ENCODE results near the gene FAM171A2.
A peak's percentile ranks its signal among the peaks of the same experiment; 100 is the strongest.

FAM171A2 gene

GRCh38 chr17:44318077-44318892 lies 45.4 kb downstream of the FAM171A2 start:
- no peak for DNase-seq

DNA sequence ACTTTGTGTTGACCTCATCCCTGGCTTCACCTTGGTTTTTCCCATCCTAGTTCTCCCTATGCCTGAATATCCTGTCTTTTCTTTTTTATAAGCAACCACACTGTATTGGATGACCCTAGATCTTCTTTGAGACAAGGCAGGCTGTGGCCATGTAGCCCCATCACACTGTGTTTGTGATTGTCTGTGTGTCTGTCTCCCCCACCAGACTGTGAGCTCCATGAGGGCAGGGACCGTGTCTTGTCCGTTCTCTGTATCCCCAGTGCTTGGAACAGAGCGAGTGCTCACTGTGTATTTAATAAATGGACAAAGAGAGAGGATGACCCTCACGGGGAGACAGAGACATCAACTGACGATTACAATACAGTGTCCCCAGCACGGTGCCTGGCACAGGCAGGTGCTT lies 46.1 kb downstream of the FAM171A2 start:
- DNase-seq, result no peak

GRCh38 chr17:44315760-44316731 lies 47.6 kb downstream of the FAM171A2 start:
- DNase-seq, result no peak

- peak in 4 of 6 experiments; percentile 19 to 49 (median 40) for DNase-seq
Observed at GRCh38 chr17:44314869-44315661, 48.6 kb downstream of the FAM171A2 start.

- DNase-seq, result no peak
Observed at GRCh38 chr17:44314524-44314868, 49.2 kb downstream of the FAM171A2 start.

GRCh38 chr17:44314031-44314430 lies 49.6 kb downstream of the FAM171A2 start:
- no peak for DNase-seq

DNA sequence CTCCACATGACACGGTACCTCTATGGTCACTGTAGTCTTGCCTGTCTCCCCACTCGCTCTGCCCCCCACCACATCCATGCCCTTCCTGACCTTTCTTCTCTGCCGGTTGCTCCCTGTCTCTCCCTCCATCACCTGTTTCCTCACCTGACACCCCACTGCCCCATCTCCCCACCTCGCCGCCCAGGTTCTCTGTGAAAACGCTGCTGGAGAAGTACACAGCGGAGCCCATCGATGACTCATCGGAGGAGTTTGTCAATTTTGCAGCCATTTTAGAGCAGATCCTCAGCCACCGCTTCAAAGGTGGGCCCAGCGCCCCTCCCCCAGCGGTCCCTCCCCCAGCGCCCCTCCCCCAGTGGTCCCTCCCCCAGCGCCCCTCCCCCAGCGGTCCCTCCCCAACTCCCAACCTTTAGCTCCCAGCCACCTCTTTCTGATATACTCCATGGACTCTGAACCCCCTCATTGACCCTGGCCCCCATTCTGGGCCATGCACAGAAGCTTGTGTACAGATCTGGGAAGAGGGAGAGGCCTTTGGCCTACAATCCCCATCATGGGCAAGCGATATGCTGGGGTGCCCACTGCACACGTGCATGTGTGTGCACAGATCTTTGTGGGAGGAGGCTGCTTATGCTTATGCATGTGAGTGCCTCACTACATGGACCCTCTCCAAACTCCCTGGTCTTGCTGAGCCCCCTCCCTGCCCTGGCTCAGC lies 51.1 kb downstream of the FAM171A2 start:
- no peak for DNase-seq

DNA sequence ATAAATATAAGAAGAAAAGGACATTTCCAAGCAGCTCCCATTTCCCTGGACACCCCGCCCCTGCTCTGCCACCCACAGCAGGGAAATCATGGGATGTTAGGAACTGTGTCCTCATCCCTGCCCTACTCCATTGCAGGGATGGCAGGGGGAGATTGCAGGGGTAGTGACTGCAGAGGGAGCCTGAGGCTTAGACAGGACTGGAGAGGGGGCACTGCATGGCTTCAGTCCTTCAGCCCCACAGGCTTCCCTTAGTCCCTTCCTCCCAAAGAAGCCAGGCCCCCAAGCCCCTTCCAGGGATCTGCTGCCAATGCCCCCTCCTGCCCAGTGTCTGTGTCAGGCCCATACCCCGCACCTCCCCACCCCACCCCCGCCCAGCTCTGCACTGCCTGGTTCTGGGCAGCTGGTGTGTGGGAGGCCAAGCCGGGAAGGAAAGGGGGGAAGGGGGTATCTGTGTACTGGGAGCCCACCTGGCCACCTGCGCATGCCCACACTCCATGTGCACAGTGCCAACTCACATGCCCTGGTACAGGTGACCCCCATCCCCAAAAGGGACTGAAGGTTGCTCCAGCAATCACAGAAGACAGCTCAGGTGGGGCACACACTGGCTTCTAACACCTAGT lies 52.0 kb downstream of the FAM171A2 start:
- DNase-seq, result no peak

DNA sequence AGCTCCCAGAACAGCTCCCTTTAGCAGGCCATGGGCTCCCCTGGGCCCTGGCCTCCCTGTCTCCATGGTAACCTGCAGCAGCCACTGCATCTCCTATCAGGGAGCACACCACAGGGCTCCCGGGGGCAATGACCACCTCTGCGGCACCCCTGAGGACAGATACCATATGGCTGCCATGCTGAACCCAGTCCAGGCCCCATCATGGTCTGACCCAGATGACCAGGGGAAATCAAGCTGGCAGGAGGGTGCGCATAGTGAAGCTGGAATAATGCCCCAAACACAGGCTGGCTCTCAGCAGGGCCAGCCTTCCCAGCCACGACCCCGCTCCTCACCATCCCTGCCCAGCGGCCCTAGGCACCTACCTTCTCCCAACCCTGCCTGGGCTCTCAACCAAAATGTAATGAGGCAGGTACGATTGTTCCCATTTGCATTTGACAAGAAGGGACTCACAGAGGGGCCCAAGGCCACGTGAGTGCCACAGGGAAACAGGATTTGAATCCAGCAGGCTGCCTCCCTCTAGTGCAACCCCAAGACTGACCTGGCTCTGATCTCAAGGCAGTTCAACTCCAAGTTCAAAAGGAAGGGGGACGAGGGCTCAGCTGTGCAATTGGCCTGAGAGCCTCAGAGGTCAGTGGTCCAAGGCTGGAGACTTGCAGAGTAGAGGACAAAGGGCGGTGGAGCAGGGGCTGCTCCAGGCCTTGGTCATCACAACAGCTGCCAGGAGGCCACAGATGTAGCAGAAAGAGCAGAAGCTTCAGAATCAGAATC lies 52.9 kb downstream of the FAM171A2 start:
- DNase-seq, result no peak

DNA sequence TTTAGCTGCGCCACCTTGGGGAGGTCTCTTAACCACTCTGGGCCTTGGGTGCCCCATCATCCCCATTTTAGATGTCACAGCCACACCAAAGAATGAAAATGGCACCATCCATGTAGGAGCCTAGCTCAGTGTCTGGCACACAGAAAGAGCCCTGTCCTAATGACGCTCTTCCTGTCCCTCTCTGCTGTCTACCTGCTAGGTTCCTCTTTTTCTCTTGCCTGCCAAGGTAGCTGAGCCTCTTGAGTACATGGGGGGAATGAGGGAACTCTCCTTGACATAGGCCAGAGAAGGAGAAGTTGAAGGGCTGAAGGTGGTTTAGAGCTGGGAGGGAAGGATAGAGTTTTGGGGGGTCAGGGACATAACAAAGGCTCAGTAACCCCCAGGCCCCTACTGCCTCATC lies 53.5 kb downstream of the FAM171A2 start:
- DNase-seq, result no peak

DNA sequence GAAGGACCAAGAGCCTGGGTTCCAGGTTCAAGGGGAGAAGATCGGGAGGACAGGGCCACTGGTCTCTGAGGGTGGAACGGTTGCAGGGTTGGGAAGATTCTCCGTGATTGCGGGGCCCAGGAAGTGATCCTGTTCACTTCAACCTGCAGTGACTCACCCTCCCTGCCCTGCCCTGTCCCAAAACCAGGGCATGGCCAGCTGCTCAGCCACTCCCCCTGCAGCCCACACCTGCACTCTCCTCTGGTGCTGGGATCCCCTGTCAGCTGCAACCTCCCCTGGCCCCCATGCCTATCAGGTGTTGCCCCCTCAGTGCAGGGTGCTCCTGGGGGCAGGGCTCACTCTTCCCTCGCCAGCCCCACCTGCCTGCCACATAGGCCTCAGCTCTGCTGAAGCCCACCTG lies 54.2 kb downstream of the FAM171A2 start:
- DNase-seq, result no peak

GRCh38 chr17:44308865-44309264 lies 54.8 kb downstream of the FAM171A2 start:
- peak in 2 of 6 experiments; percentile 9 to 17 for DNase-seq

GRCh38 chr17:44308320-44308818 lies 55.3 kb downstream of the FAM171A2 start, which contains the start of gene RUNDC3A:
RUNDC3A (plus strand) TSS chr17:44308601; CDS start chr17:44308833, 232 bp downstream.
- DNase-seq, result peak; percentile 73 to 88 (median 84)

GRCh38 chr17:44307387-44308186 lies 56.1 kb downstream of the FAM171A2 start:
- DNase-seq, result peak in 1 of 6 experiments; percentile 43

DNA sequence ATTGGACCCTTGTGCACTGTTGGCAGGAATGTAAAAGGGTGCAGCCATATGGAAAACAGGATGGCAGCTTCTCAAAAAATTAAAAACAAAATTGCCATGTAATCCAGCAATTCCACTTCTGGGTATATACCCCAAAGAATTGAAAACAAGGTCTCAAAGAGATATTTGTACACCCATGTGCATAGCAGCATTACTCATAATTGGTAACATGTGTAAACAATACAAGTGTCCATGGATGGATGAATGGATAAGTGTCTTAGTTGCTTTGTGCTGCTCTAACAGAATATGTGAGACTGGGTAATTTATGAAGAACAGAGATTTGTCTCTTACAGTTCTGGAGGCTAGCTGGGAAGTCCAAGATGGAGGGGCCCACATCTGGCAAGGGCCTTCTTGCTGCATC lies 59.0 kb downstream of the FAM171A2 start:
- DNase-seq, result no peak
